HG02981 (cell line): Measurements from ENCODE around the gene SORBS2.

ENCODE experiments used
- ATAC-seq: cut with Tn5 transposase; IDR thresholded peaks from one replicate; pipeline ENCODE4 v1.9.1; 2021; ENCODE audit warnings: mild to moderate bottlenecking, moderate library complexity; ENCODE audit not compliant: unreplicated experiment

SORBS2 gene

DNA sequence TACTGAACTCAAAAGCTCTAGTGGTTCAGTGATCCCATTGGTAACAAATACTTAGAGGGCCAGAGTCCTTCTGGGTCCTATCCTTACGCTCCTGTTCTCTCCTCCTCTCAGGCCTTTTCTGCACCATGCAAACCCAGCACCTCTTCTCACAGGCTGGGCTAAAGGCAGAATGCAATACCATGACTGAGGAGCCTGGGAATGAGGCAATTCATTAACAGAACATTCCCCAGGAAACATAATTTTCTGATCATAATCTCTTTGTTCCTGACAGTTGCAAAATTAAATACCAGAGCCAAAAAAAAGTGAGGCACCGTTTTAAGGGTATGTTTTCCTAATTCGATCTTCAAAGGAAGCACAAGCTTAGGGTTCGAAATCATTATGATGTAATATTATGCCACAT lies 9.0 kb downstream of the SORBS2 start:
- ATAC-seq, result no peak

GRCh38 chr4:185801471-185801870 lies 10.5 kb downstream of the SORBS2 start:
- no peak for ATAC-seq

DNA sequence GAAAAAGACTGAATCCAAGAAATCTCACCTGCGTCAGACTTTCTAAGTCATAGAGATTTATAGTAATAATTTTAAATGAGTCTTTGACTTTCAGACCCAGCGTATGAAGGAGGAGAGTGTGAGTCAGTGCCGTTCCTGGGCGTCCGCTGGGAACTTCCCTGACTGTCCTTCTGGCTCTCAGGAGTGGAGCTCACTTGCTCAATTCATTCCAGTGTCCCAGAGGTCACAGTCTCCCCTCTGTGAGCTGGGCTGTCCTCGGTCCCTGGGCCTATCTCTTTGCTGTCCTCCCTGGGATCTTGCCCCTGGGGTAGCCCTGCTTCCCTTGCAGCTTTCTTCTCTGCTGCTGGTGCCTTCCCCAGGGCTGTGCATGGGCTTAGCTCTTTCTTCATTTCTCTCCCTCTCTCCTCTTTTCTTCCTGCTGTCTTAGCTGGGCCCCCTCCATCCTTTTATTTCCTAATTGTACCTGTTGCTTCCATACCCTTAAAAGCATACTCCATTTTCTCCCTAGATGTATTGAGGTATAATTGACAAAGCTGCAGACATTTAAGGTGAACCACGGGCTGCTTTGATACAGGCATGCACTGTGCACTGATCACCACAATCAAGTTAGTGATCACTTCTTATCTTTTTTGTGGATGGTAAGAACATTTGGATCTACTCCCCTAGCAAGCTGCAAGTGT lies 11.6 kb downstream of the SORBS2 start:
- ATAC-seq, result no peak

- ATAC-seq, result no peak
These were observed 12.6 kb downstream of the SORBS2 start for GRCh38 chr4:185799442-185799841.

DNA sequence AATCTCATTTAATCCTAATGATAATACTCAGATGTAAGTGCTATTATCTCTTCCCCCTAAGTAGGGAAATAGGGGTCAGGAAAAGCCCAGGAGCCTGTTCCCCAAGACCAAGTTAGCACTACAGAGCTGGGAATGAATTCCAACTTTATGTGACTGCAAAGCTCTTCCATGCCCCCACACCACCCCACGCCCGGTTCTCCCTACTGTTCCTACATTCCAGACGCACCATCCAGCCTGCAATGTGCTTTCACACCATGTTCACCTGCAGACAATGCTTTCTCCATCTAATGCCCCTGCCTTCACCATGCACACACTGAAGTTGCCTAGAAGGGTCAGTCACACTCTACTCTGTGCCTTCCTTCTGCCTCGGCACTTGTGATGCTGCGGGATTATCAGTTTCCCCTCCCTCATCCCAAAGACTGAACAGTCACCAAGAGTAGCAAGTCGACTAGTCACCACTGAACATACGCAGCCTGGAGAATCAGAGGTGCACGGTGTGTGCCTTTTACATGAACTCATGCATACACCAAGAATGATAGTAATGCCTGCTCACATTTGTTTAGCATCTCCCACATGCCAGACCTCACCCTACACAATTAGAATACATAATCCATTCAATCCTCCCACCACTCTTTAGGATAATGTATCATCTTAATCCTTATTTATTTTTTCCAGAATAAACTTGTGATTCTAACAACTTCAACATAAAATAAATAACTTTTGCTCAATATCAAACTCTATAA lies 14.2 kb downstream of the SORBS2 start:
- ATAC-seq, result no peak

GRCh38 chr4:185797018-185797417 lies 15.0 kb downstream of the SORBS2 start:
- ATAC-seq, result no peak

DNA sequence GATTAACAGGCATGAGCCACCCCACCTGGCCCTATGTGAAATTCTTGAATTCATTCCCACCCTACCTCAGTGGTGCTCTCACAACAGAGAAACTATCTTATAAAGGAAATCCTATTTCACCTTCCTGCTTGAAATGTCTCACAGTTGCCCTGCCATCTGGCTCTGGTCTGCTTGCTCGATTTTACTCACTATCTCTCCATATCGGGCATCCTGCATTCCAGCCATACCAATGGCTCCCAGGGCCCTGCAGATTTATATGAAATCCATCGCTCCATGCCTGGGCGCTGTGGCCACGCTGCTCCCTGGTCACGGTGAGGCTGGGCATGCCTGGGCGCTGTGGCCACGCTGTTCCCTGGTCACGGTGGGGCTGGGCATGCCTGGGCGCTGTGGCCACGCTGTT lies 15.8 kb downstream of the SORBS2 start:
- ATAC-seq, result no peak

- no peak for ATAC-seq
These were observed 17.4 kb downstream of the SORBS2 start for GRCh38 chr4:185794637-185795036.

GRCh38 chr4:185793716-185794115 lies 18.3 kb downstream of the SORBS2 start:
- no peak for ATAC-seq

- ATAC-seq, result no peak
These were observed 18.9 kb downstream of the SORBS2 start for GRCh38 chr4:185793116-185793485.

GRCh38 chr4:185792384-185793115 lies 19.4 kb downstream of the SORBS2 start:
- no peak for ATAC-seq

DNA sequence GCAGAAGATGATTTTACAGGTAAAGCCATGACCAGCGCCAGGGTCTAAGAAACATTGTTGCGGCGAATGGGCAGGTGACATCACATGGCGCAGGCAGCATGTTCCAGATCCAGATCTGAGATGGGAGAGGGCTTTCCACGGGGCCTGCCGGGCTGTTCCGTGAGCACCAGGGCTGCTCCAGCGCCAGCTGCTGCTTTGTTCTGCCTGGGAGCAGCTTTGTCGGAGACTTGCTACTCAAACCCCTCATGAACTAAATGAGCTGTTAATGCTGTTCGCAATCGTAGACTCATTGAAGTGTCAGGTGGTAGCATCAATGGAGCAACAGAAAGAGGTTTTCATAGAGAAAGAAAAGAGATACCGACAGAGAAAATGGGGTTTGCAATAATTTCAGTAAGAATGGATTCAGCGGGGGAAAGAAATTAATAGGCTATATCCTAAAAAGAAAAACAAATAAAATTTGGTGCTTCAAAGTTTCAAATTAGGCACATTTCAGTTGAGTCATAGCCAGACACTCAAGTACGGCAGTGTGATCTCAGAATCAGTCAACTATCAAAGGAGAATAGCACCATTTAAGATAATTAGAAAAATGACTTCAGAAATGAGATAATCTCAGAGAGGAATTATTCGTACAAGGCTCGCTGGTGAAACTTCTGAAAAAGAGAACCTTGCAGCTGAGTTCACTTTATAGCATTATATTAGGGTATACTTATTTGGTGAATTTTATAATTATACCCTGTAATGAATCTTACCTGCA lies 23.9 kb downstream of the SORBS2 start:
- ATAC-seq, result no peak

DNA sequence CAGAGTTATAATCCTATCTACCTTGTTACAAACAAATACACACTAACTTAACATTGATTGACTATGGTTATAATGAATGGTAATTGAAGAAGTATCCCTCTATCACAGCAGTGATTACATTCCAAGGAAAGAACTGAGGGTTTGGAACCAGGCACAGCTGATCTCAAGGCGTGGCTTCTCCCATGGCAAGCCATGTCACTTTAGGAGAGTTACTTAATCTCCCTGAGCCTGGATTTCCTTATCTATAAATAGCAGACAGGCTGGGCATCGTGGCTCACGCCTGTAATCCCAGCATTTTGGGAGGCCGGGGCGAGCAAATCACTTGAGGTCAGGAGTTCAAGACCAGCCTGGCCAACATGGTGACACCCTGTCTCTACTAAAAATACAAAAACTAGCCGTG lies 25.6 kb downstream of the SORBS2 start:
- no peak for ATAC-seq

- no peak for ATAC-seq
These were observed 28.4 kb downstream of the SORBS2 start for GRCh38 chr4:185783574-185783973.

- no peak for ATAC-seq
These were observed 29.5 kb downstream of the SORBS2 start for GRCh38 chr4:185782523-185782922.

- no peak for ATAC-seq
These were observed 30.3 kb downstream of the SORBS2 start for GRCh38 chr4:185781555-185782215.

GRCh38 chr4:185780472-185780871 lies 31.5 kb downstream of the SORBS2 start:
- no peak for ATAC-seq

DNA sequence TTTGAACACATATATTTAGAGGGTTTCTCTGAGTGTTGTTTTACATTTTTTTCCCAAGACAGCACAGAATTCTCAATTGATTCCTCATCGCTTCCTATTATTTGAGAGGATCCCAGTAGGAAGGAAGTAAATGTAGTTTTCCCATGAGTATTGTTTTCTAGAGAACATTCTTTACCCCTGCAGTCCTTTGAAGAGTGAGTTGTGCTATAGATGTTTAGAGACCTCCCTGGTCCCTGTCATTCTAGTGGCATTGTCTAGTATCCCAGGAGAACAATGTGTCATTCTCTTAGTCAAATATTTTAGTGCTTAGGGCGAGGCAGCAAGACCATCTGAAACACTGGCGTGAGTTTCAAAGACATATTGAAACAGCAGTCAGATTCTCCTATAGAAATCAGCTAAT lies 32.5 kb downstream of the SORBS2 start:
- no peak for ATAC-seq

DNA sequence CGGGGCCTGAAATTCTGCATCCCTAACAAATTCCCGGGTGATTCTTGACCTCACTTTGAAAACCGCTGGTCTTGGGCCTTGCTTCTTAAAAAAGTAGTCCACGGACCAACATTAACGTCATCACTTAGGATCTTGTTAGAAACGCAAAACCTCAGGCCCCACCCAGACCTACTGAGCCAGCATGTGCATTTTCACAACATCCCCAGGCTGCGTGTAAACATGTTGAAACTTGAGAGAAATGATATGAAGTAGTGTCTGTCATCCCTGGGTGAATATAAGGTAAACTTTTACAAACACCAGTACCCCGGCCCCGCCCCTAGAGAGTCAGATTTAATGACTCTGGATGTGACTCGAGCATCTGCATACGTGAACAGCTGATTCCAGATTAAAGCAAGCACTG lies 33.7 kb downstream of the SORBS2 start:
- ATAC-seq, result no peak

GRCh38 chr4:185775792-185776555 lies 36.0 kb downstream of the SORBS2 start:
- ATAC-seq, result no peak
